NCI-H510A (cell line): ENCODE measurements around the gene GPX4.

Source experiments
- DNase-seq: peaks from one replicate; lab custom pipeline; 2025; lab: John Stamatoyannopoulos, UW

GPX4 gene

DNA sequence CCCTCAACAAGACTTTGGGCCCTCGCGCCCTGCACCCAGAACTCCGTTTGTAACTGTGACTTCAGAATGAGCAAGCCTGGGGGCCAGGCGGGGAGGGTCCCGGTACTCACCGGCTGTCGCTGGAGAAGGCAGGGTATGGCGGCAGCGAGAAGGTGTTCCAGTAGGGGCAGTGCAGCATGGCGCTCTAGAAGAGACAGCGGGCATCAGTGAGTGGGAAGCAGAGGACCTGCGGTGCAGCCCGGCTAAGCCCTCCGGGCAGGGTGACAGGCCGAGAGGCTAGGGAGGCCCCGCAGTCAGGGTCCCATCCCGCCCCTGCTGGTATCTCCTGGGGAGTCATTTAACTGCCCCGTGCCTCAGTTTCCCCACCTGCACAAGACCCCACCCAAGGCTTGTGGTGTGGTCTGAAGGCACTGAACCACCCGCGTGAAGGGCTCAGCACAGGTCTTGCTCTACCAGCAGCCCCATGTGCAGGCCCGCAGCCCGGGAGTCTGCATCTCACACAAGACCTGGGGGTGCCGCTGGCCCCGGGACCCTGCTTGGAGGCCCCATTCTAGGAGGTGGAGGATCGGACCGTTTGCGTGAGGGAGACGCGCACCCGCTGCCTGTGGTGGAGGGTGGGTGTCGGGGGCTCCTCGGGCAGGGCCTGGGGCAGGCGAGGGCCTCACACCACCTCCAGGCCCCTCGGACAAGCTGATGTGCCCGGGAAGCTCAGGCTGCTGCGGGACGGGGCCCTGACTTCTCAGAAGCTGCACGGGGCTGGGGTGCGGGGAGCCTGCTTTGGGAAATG, 45.7 kb downstream of the GPX4 start:
- no peak for DNase-seq

DNA sequence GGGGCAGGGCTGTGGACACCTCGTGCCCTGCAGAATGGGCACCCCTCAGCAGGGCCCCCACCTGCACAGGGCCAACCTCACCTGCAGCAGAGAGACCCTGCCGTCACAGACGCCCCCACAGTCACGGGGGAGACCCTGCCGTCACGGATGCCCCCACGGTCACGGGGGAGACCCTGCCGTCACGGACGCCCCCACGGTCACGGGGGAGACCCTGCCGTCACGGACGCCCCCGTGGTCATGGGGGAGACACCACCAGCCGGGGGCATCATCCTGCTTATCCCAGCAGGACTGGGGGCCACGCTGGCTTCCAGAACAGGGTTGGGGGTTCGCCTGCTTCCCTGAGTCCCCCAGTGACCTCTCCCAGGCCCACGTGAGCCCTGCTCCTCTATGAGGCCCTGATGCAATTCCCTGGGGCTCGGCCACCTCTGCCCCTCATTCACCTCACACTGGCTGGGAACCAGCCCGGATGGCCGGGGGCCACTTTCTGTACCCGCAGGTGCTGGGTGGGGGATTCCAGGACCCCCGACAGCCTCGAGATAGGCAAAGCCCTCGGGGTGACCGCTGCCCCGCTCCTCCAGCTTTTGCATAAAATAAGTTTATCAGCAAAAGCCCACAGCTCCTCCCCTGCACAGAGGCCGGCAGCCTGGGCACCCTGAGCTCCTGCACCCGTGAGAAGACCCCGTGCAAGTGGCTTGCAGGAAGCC, 46.7 kb downstream of the GPX4 start:
- no peak for DNase-seq

DNA sequence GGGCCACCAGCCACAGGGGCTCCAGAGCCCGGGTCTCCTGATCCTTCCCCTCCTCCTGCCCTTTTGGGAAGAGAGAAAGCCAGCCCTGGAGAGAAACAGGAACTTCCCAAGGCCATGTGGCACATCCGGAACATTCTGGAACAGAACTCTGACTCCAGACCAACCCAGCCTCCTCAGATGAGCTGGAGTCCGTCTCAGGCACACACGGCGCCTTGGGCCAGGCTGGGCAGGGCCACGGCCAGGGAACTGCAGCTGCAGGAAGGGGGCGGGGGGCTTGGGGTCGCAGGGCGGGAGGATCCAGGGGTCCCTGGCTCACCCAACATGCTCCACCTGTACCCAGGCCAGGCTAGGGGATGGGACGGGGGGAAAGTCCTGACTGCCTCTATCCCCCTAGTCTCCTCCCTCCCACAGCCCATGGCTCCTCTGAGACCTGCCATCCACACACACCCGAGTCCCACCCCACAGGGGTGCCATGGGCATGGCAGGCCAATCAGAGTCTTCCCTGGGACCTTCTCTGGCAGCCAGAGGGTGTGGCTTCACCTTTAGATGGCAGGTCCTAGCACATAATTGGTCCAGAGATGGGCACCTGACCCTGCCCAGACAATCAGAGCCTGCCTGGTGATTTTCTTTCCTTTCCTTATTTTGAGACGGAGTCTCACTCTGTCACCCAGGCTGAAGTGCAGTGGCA, 47.4 kb downstream of the GPX4 start:
- no peak for DNase-seq

DNA sequence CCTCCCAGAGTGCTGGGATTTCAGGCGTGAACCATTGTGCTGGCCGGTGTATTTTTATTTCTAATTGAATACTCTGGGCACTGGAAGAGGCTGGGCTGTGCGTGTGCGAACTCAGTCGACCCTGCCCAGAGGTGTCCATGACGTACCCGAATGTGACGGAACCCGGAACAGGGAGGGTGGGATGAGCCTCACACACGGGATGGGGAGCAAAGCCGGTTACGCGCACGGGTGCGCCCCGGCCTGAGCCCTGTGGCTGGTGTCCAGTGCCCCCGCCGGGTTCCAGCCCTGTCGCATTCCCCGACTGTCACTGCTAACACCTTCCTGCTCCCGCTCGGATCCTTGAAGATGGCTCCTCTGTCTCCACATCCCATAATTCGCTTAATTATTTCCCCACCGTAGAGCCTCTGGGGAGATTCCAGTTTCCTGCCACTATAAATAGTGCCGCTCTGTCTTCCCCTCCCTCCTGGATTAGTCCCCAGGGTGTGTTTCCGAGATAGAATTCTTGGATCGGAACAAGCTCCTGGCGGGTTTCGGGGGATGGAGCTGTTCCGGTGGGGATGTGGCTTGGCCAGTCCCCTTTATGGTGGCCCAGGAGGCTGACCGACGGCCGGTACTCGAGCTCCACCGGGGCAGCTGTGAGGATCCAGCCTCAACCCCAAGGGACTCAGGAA, 48.3 kb downstream of the GPX4 start:
- DNase-seq = no peak

DNA sequence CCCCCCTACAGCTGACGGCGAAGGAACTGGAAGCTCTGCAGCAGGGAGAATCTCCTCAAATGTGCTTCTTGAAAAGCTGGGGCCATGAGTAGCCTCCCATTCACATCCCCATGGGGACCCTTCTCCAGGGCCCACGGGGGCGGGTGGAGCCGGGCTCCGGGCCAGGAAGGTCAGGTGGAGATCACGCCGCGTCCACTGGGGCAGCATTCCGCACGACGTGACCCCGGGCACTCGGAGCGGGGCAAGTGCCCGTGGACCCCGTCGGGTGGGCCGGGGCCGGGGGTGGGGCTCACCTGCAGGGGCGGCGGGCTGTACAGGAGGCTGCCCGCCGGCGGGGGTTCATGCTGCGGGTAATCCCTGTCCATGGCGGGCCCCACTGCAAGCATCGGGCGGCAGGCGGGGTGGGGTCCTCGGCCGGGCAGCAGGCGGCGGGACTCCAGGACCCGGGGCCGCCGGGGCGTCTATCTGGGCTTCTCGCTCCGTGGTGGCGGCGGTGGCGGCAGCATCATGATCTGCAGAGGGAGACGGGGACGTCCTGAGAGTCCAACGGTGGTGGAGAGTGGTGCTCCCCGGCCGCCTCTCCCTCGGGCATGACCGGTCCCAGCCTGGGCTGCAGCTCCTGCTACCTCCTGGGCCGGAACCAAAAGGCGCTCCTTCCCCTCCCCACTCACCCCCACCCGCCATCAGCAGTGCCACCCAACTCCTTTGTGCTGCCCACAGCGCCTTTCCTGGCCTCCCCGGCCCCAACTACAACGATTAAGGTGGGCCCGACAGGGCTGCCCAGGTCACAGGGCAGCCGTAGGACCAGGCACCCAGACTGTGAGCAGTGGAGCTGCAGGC, 50.3 kb downstream of the GPX4 start:
- no peak for DNase-seq

DNA sequence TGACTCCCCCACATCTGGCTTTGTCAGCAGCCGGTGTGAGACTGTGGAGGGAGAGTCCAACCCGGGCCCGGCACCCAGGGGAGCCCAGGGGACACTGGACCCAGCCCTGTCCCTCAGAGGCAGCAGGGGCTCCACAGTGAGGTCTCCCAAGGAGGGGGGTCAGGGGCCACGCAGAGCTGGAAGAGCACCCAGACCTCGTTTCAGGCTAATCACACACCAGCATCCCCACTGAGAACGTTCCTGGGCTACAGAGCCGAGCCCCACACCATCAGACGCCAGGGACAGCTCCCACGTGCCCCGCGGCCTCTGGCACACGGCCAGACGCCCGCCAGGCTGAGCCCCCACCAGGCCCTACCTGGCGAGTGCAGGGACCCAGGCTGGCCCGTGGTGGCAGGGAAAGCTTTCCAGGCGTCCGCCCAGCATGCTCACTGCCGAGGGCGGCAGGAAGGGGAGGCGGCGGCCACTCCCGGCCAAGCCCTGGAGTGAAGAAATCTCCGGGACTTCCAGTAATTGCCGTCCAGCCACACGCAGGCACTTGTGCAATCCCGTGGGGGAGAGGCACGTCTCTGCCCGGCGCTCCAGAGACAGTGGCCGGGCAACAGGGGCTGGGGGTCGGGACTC, 51.0 kb downstream of the GPX4 start:
- no peak for DNase-seq

DNA sequence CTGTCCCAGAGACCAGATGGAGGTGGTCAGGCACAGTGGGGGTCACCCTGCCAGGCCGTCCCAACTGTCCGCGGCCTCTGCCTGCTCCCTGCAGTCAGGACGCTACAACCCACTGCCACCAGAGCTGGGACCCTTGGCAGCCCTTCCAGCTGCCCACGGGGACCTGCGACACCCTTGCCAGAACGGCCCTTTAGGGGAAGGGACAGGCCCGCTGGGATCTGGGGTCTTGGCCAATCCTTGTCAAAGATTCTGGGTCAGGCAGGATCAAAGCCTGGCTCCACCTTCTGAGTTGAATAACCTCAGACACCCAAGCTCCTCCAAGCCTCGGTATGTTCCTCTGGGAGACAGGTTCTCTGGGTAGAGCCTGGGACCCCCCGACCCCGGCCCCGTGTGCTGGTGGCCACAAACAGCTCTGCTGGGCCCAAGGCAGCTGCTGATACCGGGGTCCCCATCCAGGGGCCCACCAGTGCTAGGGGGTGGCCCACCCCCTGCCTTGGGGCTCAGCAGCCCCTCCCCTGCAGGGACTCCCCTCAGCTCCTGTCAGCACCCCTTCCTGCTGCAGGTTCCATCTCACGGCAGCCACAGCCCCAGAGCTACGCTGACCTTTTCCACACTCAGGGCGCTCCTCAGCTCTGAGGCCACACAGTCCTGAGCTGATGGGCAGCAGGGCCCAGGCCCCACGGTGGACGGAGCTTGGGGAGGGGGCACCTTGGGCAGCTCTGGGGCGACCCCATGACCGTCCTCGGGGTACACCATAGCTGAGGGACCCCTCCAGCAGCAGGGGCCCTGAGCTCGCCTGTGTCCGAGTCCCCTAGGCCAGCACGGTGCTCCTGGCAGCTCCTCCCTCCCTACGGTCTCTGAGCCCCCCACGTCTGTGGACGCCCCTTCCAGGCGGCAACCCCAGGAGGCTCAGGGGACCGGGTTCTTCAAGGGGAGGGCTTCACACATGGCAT, 51.8 kb downstream of the GPX4 start:
- no peak for DNase-seq
